GM23338 (cell line): ENCODE measurements around the gene PAFAH2. TPM values are rescaled to one million over a fixed set of nuclear protein-coding genes. Genes with fewer than 3 reads are reported as not detected.

Source experiments
- ATAC-seq: fragments of 200-7000 bp; cut with Tn5 transposase; 3 replicates; pipeline ENCODE4 v1.9.1; 2020
- DNase-seq: peaks from one replicate; pipeline ENCODE4 v3.0.0-alpha.2; 2015; ENCODE audit warnings: low spot score
- H2AFZ ChIP-seq: fragments of 200-600 bp; sonication (generic); 2 replicates; pipeline ENCODE4 v1.8.0; 2016; ENCODE audit warnings: antibody characterized with exemption, mild to moderate bottlenecking, moderate library complexity
- H3F3A ChIP-seq: fragments of 200-600 bp; sonication (generic); replicated peaks from 2 replicates; pipeline ENCODE4 v1.8.0; 2017; ENCODE audit warnings: antibody characterized with exemption, mixed run types, low read depth
- H3K27ac ChIP-seq: fragments of 200-600 bp; sonication (generic); 2 replicates; pipeline ENCODE4 v1.6.1; 2016; ENCODE audit warnings: low read depth
- H3K27me3 ChIP-seq: fragments of 200-600 bp; sonication (generic); 2 replicates; pipeline ENCODE4 v1.8.0; 2016; ENCODE audit warnings: mild to moderate bottlenecking, mixed run types, moderate library complexity; ENCODE audit not compliant: insufficient read depth
- H3K36me3 ChIP-seq: fragments of 200-600 bp; sonication (generic); 2 replicates; pipeline ENCODE4 v1.8.0; 2016; ENCODE audit warnings: mild to moderate bottlenecking; ENCODE audit not compliant: insufficient read depth
- H3K4me1 ChIP-seq: fragments of 200-600 bp; sonication (generic); 2 replicates; pipeline ENCODE4 v1.8.0; 2016; ENCODE audit warnings: mild to moderate bottlenecking, moderate library complexity; ENCODE audit not compliant: insufficient read depth
- H3K4me2 ChIP-seq: fragments of 200-600 bp; sonication (generic); 2 replicates; pipeline ENCODE4 v1.7.1; 2017; ENCODE audit warnings: mixed run types
- H3K4me3 ChIP-seq: fragments of 200-600 bp; sonication (generic); 2 replicates; pipeline ENCODE4 v1.6.1; 2016; ENCODE audit warnings: mixed run types
- H3K79me2 ChIP-seq: fragments of 200-600 bp; sonication (generic); replicated peaks from 2 replicates; pipeline ENCODE4 v1.8.0; 2017; ENCODE audit warnings: mild to moderate bottlenecking; ENCODE audit not compliant: insufficient read depth
- H3K9me2 ChIP-seq: fragments of 200-600 bp; sonication (generic); 2 replicates; pipeline ENCODE4 v1.8.0; 2017; ENCODE audit not compliant: insufficient read depth
- H4K20me1 ChIP-seq: fragments of 200-600 bp; sonication (generic); replicated peaks from 2 replicates; pipeline ENCODE4 v1.8.0; 2017; ENCODE audit warnings: mild to moderate bottlenecking; ENCODE audit not compliant: insufficient read depth
- H3K27ac Mint-ChIP-seq: 2 replicates; pipeline ENCODE4 v1.8.0; 2020; ENCODE audit warnings: inconsistent platforms, mild to moderate bottlenecking, moderate library complexity, mixed read lengths
- H3K27me3 Mint-ChIP-seq: 3 replicates; pipeline ENCODE4 v1.8.0; 2022; ENCODE audit warnings: low read depth, mild to moderate bottlenecking, moderate library complexity, mixed read lengths, inconsistent platforms; ENCODE audit not compliant: insufficient read depth, poor library complexity
- H3K36me3 Mint-ChIP-seq: 3 replicates; pipeline ENCODE4 v1.8.0; 2021; ENCODE audit warnings: low read depth, mild to moderate bottlenecking, inconsistent platforms, moderate library complexity, mixed read lengths
- H3K4me1 Mint-ChIP-seq: 3 replicates; pipeline ENCODE4 v1.8.0; 2020; ENCODE audit warnings: mild to moderate bottlenecking, inconsistent platforms, mixed read lengths
- H3K4me3 Mint-ChIP-seq: 3 replicates; pipeline ENCODE4 v1.8.0; 2021; ENCODE audit warnings: moderate library complexity, mild to moderate bottlenecking, inconsistent platforms, mixed read lengths
- H3K9me3 Mint-ChIP-seq: 3 replicates; pipeline ENCODE4 v1.8.0; 2020; ENCODE audit warnings: moderate library complexity, mild to moderate bottlenecking, inconsistent platforms, mixed read lengths
- CREB1 ChIP-seq: fragments of 250-450 bp; sonication (Bioruptor Pico); IDR thresholded peaks from 2 replicates; pipeline ENCODE4 v1.5.0; 2020; ENCODE audit warnings: low read depth, mild to moderate bottlenecking, moderate library complexity
- CTCF ChIP-seq, 2 experiments: fragments of 200-600 bp in 1 of 2; sonication (generic) in 1 of 2; conservative IDR thresholded peaks; 2 replicates each; pipeline versions ENCODE4 v1.5.1 to v1.6.1; 2016 to 2017; ENCODE audit warnings: antibody characterized with exemption in 2 of 2, low read depth in 2 of 2, mild to moderate bottlenecking in 2 of 2, moderate library complexity in 1 of 2
- ETS1 ChIP-seq: IDR thresholded peaks from 2 replicates; pipeline ENCODE4 v1.6.1; 2016; ENCODE audit warnings: antibody characterized with exemption
- EZH2 ChIP-seq: fragments of 200-600 bp; sonication (generic); IDR thresholded peaks from one replicate; pipeline ENCODE4 v1.8.0; 2017; ENCODE audit warnings: antibody characterized with exemption, mild to moderate bottlenecking, low read depth; ENCODE audit not compliant: unreplicated experiment
- EZH2phosphoT487 ChIP-seq: fragments of 200-600 bp; sonication (generic); IDR thresholded peaks from one replicate; pipeline ENCODE4 v1.8.1; 2018; ENCODE audit warnings: antibody characterized with exemption; ENCODE audit not compliant: unreplicated experiment
- JUNB ChIP-seq: IDR thresholded peaks from one replicate; pipeline ENCODE4 v1.6.1; 2016; ENCODE audit warnings: antibody characterized with exemption; ENCODE audit not compliant: unreplicated experiment
- NANOG ChIP-seq: IDR thresholded peaks from 2 replicates; pipeline ENCODE4 v1.6.1; 2016; ENCODE audit warnings: antibody characterized with exemption, borderline replicate concordance
- POLR2AphosphoS5 ChIP-seq: IDR thresholded peaks from 2 replicates; pipeline ENCODE4 v1.6.1; 2016; ENCODE audit warnings: antibody characterized with exemption, low read depth
- REST ChIP-seq: IDR thresholded peaks from one replicate; pipeline ENCODE4 v1.6.1; 2018; ENCODE audit warnings: antibody characterized with exemption; ENCODE audit not compliant: unreplicated experiment
- STAT1 ChIP-seq: IDR thresholded peaks from one replicate; pipeline ENCODE4 v1.6.1; 2016; ENCODE audit warnings: antibody characterized with exemption; ENCODE audit not compliant: unreplicated experiment
- ZNF114 ChIP-seq: fragments of 250-450 bp; sonication (Bioruptor Pico); IDR thresholded peaks from 2 replicates; pipeline ENCODE4 v1.5.0; 2020; ENCODE audit warnings: mild to moderate bottlenecking, moderate library complexity
- polyA plus RNA-seq: library from polyadenylated mRNA; unstranded; fragments of >200 nt; fragmentation: Nextera tagmentation; extraction: Ambion mirVana; gene quantifications from 2 replicates; pipeline ENCODE4 v1.2.1, GENCODE V29; 2016
- total RNA-seq: library from RNA; depleted of rRNA; stranded (reverse); fragments of >200 nt; shearing (Covaris generic); gene quantifications from 2 replicates; pipeline ENCODE4 v1.2.3, GENCODE V29; 2014

PAFAH2 gene
- total and polyA plus RNA-seq, 2 experiments from 2014 or later, result 5.7 to 10.3 TPM

- TF ChIP-seq POLR2AphosphoS5, result no peak
- no peak for TF ChIP-seq STAT1
- TF ChIP-seq CREB1 (CRISPR knock-in tag), result no peak
- no peak for TF ChIP-seq NANOG
- TF ChIP-seq ZNF114 (CRISPR knock-in tag), result no peak
- no peak for TF ChIP-seq CTCF (conservative IDR thresholded peaks at IDR 0.05; ENCODE audit: low read depth in 2 of 2)
Measured at GRCh38 chr1:26015358-26015757, 17.5 kb upstream of the PAFAH2 start (continued).

GRCh38 chr1:26014179-26014578, 16.3 kb upstream of the PAFAH2 start:
- Histone ChIP-seq H3F3A (0 out of 2 replicates have a peak, but pooled peaks cover 5% of the 10 kb centered on the region), H4K20me1 (no peaks in the 10 kb centered on the region), H3K36me3 (no peaks in the 10 kb centered on the region), H3K27me3 (no peaks in the 10 kb centered on the region), H3K4me1 (peaks cover 13% of the 10 kb centered on the region), H3K4me2 (no peak overlapping the region), H3K4me3 (no peak overlapping the region), H3K27ac (no peak overlapping the region), H2AFZ (no peak overlapping the region), H3K9me2 (no peaks in the 10 kb centered on the region), H3K79me2 (no peaks in the 10 kb centered on the region)
- DNase-seq (no peak), ATAC-seq (no peak)
- peaks cover 17% of the 10 kb centered on the region for H3K27me3 Mint-ChIP-seq
- H3K27ac Mint-ChIP-seq, result no peak overlapping the region
- H3K4me3 Mint-ChIP-seq, result no peak overlapping the region
- H3K36me3 Mint-ChIP-seq, result no peaks in the 10 kb centered on the region
- H3K9me3 Mint-ChIP-seq, result no peaks in the 10 kb centered on the region
- peaks cover 30% of the 10 kb centered on the region for H3K4me1 Mint-ChIP-seq
- TF ChIP-seq NANOG (no peak), REST (no peak), POLR2AphosphoS5 (no peak), EZH2phosphoT487 (no peak), JUNB (no peak), CTCF (conservative IDR thresholded peaks at IDR 0.05; ENCODE audit: low read depth in 2 of 2) (no peak), STAT1 (no peak), ETS1 (no peak), EZH2 (no peak)
